HG03558 (cell line): ENCODE measurements around the gene CD52.

Experiments used
- ATAC-seq: cut with Tn5 transposase; IDR thresholded peaks from one replicate; pipeline ENCODE4 v1.9.1; 2021; ENCODE audit warnings: moderate number of reproducible peaks; ENCODE audit not compliant: unreplicated experiment; ENCODE audit errors: extremely low read depth

CD52 gene, protein sequence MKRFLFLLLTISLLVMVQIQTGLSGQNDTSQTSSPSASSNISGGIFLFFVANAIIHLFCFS

DNA sequence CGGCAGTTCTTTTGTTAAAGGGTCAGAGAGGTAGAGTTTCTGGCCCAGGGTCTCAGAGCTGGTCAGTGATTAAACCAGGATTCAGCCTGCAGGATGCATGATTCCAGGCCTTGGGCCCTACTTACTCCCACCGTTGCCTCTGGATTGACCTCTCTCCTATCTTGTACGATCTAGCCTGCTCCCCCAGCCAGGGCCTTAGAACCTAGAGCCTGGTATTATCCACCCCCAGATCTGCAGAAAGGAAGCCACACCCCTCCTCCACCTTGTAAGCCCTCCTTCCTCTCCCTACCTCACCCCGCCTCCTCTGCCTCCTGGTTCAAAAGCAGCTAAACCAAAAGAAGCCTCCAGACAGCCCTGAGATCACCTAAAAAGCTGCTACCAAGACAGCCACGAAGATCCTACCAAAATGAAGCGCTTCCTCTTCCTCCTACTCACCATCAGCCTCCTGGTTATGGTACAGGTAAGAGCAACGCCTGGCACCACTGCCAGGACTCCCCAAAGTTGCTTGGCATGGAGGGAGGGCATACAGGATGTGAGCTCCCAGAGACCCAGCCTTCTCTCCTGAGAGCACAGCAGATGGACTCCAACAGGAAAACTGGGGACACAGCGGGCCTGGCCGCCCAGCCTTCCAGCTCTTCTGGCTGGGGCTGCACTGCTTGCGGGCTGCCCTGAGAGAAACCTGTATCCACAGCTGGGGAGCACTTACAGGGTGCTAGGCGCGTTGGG is at the start of gene CD52:
Gene CD52 (plus strand): TSS at position 347 of the 726 bp plus-strand sequence. CDS start 60 bp downstream, at position 407.
- no peak for ATAC-seq

DNA sequence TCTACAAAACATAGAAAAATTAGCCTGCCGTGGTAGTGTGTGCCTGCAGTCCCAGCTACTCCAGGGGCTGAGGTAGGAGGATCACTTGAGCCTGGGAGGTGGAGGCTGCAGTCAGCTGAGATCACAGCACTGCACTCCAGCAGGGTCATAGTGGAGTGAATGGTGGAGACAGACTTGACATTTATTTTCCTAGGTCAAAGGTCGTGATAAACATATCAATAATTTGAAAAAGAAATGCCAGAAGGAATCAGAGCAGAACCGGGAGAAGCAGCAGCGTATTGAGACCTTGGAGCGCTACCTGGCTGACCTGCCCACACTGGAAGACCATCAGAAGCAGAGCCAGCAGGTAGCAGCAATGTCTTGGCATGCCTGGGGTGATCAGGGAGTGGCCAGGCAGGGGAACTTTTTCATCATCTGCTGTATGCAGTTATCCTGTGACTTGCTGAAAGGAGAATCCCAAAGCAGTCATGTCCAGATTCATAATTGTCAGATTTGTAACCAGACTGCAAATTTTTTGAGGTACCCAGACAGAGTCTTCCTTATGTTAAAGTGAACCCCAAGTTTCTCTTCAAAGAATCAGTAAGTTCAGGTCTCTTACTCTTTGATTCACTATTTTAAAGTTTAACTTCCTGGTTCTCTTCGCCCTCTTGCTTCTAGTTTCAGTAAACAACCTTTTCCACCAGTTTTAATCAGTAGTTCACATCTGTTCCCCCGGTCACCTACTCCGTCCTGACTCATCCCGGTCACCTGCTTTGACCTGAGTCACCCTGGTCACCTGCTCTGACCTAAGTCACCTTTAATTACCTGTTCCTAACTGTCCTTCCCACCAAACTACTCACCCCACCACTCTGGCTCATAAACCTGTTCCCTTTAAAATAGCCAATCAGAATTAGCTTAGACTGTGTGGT is 49.2 kb upstream of the CD52 start:
- no peak for ATAC-seq

DNA sequence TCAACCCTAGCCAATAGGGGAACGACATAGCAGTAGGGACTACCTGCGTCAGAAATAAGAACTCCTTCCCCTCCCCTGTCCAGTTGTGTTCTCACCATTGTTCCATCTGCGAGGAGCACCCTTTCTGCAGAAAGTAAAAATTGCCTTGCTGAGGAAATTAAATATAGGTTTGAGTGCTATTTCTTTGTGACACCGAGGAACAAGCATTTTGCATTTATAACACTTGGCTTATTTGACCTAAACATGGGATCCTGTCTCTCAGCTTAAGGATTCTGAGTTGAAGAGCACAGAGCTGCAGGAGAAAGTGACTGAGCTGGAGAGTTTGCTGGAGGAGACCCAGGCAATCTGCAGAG is 48.6 kb upstream of the CD52 start:
- no peak for ATAC-seq

DNA sequence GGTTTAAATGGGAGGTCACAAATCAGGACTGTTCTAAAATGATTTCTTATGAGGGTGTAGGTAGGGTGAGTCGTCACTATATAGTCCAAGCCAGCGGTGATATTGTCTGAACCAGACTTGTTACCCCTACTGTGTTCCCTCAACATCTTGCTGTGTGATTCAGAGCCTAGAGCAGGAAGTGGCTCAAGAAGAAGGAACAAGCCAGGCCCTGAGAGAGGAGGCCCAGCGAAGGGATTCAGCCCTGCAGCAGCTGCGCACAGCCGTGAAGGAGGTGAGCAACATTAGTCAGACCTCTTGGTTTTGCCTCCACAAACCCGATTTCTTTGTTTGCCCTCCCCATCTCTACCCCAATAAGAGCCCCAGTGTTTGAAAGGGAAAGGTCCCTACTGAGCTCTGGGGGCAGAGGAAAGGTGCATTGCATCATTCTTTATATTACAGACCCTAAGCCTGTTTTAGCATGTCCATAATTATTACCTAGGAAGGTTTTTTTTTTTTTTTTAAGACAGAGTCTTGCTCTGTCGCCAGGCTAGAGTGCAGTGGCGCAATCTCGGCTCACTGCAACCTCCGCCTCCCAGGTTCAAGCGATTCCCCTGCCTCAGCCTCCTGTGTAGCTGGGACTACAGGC is 42.8 kb upstream of the CD52 start:
- no peak for ATAC-seq

DNA sequence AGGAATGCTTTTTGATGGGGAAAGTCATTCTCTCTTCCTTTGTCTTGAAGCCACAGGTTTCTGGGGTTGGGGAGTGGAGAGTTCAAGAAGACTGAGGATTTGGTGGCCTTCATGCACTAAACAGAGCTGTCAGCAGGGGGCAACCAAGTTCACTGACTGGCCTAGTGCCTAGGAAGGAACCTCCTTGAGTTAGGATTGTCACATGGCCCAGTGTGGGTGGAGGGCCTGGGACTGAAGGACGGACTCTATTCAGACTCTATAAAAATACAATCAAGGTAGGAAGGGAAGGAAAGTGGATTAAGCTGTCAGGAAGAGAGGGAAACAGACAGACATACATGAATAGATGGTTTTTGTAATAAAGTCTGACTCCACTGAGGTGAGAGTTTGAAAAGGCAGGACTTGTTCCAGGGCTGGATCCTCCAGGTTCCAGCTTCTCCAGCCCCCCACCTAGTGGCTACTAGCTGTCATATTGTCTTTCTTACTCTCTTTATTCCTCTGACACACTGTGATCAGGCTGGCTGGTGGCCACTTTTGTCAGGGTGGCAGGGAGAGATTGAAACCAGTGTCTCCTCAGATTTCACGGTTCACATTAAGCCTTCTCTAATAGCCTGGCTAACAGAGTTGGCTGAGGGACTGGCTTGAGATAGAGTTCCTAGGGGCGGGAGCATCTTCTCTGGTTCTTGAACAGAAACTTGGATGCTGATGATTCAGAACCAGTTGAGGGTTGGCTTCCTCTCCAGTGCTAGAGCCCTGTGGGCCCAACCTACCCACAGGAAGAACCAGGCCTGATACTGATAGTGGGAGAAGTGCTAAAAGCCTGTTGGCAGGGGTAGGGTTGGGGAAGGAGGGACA is 42.0 kb upstream of the CD52 start:
- ATAC-seq, result no peak

DNA sequence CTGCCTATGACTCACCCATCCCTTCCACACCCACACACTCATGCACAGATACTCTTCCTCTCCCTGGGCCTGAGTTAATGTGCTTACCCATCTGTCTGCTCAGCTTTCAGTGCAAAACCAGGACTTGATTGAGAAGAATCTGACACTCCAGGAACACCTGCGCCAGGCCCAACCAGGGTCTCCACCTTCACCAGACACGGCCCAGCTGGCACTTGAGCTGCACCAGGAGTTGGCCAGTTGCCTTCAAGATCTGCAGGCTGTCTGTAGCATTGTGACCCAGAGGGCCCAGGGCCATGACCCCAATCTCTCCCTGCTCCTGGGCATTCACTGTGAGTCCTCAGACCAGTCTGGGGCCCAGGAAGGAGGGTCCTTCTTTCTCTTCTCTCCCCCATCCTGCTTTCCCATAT is 41.3 kb upstream of the CD52 start:
- no peak for ATAC-seq

DNA sequence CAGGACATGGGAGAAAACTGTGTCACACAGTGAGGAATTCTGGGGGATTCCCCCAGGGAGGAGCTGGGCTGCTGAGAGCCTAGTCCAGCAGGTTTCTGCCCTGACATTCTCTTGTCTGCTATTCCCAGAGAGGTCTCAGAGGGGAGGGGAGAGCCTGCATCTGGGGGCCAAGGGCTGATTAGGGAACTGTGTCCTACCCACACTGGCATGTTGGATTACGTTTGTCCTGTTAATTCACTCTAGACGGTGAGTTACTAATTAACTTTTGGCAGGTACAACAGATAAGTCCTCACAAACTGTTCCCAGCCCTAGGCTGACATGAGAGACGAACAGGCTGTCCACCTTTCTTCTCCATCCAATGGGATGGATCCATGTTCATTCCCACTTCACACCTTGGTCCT is 40.5 kb upstream of the CD52 start:
- ATAC-seq, result no peak

DNA sequence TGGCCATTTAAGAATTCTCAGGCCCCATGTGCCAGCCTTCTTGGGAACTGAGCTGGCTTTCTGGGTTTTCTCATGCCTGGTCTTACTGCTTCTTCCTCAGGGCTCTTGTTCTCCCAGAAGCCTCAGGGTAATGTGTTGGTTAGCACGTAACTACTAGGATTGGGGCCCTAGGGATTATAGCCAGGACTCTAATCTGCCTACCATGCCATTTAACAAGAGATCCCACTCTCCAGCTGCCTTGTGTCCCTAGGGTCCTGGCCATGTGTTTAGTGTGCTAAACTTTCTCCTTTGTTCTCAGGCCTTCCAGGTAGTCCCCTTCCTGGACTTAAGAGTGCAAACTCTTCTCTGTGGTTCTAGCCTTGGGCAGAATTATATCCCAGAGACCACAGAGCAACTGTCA is 40.0 kb upstream of the CD52 start:
- ATAC-seq, result no peak

DNA sequence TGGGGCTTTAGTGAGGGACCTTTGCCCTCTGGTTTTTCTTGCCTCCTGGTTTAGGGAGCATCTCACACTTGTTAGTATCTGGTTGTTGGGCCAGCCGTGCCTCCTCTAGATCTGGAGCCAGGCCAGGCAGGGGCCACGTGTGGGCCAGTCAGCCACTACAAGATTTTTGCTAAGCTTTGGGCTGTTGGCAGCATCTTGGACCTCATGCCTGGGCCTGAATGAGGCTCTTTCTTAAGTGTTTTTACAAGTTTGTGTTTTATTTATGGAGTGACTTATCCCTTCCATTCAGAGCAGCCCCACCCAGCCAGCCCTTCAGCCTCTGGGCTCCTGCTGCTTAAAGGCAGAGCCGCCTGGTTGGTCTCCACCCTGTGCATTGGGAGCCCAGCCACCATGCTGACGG is 39.5 kb upstream of the CD52 start:
- no peak for ATAC-seq

DNA sequence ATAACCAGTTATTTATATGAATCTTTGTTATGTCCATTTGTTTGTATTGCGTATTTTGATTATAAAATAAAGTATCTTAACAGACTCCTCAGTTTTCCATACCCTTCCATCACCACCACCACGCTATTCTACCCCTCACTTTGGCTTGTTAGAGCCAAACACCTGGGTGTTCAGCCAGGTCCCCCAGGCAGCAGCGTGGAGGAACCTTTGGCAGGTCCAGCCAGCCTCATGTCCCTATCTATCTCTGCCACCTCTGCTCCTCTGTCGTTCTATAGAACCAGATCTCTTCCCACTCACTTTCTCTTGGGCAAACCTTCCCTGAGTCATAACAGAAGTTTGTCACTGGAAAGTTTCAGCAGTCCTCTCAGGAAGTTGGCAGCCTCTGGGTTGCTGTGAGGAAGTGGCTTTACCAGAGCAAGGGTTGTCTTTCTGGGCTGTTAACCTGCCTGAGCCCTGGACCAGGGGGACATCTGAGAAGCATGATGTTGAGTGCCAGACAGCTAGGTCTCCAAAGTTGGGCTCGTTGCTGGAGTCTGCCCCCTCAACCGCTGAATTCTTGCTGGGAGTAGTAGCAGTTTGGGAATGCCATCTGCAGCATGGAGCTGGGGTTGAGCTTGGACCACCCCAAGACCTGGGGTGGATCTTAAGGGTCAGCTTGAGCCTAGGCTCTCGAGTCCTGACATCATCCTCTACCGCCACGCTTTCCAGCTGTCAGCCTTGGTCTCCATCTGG is 38.9 kb upstream of the CD52 start:
- no peak for ATAC-seq

DNA sequence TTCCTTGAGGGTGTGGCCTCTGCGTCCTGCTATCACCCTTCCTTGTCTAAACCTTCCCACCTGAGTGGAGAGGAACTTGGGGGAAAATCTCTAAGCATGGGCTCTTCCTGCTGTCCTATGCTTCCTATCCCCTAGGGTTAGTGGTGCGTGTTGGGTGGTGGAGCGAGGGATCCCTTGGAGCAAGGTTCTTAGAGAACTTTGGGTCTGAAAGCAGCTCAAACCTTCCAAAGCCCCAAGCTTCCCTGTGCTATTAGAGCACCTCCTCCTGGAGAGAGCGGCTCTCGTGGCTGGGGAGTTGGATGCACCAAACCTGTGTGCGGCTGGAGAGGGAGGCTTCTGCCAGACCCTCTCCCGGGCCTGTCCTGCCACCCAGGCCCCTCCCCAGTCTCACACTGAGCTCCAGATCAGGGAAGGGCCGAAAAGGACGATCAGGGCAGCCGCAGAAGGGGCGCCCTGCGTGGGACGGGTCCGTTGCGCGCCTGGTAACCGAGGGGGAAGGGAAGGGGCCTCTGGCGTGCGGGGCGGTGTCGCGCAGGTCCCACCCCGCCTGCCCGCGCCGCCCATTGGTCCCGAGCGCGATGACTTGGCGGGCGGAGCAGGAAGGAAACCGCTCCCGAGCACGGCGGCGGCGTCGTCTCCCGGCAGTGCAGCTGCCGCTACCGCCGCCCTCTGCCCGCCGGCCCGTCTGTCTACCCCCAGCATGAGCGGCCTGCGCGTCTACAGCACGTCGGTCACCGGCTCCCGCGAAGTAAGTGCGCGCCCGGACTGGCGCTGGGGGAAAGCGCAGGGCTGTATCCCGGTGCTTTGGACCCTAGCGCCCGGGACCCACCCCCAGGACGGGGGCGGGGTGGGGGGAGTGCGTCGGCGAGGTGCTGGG is 38.1 kb upstream of the CD52 start, which contains the start of gene SH3BGRL3:
Gene SH3BGRL3 (plus strand): TSS at position 631 of the 877 bp plus-strand sequence. CDS start 70 bp downstream, at position 701.
- no peak for ATAC-seq

DNA sequence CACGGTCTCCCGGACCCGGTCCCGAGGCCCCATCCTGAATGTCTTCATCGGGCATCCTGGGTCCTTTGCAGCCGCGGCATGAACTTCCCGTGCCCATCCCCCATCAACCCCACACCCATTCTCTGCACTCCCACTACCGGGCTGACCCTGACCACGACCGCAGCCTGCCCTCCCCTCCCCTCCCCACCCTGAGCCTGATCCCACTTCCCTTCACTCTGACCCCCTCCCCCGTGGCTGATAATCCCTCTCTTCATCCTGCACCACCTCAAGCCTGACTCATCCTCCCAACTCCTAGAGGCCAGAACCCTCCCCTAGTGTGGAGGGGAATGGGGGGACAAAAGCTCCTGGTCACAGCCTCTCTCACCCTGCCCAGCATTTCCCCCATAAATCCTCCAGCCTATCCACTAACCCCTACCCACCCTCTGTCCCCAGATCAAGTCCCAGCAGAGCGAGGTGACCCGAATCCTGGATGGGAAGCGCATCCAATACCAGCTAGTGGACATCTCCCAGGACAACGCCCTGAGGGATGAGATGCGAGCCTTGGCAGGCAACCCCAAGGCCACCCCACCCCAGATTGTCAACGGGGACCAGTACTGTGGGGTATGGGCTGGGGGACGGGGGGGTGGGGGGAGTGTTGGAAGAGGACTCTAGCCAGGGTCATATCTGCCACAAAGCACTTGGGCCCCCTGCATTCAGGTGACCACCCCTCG is 37.3 kb upstream of the CD52 start:
- ATAC-seq, result no peak

DNA sequence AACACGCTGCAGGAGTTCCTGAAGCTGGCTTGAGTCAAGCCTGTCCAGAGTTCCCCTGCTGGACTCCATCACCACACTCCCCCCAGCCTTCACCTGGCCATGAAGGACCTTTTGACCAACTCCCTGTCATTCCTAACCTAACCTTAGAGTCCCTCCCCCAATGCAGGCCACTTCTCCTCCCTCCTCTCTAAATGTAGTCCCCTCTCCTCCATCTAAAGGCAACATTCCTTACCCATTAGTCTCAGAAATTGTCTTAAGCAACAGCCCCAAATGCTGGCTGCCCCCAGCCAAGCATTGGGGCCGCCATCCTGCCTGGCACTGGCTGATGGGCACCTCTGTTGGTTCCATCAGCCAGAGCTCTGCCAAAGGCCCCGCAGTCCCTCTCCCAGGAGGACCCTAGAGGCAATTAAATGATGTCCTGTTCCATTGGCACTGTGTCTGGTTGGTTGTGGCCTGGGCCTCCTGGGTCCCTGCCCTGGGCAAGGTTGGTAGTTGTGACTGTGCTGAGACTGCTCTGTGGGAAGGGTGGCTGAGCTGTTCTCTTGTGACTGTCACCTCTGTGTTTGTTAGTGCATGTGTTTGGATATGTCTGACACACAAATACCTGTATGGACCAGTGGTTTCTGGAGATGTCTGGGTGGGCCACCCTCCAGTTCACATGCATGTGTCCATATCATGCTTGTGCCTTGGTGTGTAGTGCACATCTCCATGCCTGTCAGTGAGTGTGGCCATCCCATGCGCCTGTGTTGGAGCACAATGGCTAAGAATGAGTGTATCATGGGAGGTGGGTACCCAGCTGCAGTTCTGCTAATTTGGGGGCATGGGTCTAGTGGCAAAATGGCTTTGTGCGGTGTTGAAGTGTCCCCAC is 36.4 kb upstream of the CD52 start:
- no peak for ATAC-seq

DNA sequence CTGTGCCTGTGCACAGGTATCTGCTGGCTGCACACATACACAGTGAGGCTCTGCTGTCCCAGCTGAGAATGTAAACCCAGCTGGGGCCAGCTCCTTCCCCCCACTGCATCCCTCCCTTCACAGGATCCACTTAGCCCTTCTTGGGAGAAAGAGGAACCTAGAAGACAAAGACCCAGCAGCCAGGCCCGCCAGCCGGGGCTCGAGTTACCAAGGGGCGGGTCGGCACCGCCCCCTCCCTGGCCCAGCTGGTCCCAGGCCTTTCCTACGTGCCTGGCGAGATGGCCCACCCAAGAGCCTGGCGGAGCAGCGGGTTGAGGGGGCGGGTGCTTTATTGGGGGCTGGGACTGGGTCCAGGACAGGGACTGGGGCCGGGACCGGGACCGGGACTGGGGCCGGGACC is 35.8 kb upstream of the CD52 start:
- ATAC-seq, result no peak

DNA sequence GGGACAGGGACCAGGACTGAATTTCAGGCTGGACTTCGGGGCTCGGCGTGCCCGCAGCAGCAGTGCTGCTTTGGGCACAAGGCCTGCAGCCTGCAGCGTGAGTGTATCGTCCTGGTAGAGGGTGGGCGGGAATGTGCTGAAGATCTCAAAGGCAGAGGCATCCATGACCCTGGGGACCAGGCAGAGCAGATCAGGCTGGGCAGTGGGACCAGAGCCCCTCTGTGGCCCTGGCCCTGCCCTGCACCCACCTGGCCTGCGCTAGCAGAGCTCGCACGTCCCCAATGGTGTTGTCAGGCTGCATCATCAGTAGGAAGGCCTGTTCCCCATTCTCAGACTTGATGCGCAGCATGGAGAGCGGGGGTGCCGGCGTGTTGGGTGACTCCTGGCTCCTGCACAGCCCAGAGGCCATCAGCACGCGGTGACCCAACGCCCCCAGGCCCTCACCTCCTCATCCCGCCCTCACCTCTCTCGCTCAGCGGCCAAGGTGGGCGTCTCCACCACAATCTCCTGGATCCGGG is 35.3 kb upstream of the CD52 start:
- ATAC-seq, result no peak

DNA sequence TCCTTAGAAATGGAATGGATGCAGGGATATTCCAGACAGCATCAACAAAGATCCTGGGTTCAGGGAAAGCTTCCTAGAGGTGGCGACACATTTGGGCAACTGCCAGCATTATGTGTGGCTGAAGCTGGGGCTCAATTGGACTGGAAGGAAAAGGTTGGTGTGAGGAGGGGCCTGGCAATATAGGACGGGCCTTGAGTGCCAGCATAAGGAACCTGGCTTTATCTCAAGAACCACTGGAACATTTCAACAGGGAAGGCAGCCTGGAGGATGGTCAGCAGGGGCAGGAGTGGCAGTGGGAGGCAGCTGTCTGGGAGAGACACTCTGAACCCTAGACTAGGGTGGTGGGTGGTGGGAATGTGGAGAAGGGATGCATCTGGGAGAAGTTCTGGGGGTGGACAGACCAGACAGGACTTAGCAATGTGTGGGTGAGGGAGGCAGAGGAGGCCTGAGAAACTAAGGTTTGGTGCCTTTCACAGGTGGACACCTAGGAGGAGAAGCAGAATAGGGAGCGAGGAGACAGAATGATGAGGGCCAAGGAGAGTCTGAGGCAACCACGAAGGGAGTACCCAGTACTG is 34.4 kb upstream of the CD52 start:
- no peak for ATAC-seq
